AG09319 (cell line): ENCODE measurements around the gene RYR2.

Experiments
- DNase-seq: peaks from one replicate; pipeline ENCODE4 v3.0.0-alpha.2; 2010; ENCODE audit warnings: low read depth; ENCODE audit errors: extremely low read depth
- TF ChIP-seq, protein P1 (sequence below): IDR thresholded peaks from 2 replicates; pipeline ENCODE4 v1.5.1; 2011; ENCODE audit warnings: low read depth, mild to moderate bottlenecking, inconsistent platforms, low read length, moderate library complexity

The RYR2 gene

DNA sequence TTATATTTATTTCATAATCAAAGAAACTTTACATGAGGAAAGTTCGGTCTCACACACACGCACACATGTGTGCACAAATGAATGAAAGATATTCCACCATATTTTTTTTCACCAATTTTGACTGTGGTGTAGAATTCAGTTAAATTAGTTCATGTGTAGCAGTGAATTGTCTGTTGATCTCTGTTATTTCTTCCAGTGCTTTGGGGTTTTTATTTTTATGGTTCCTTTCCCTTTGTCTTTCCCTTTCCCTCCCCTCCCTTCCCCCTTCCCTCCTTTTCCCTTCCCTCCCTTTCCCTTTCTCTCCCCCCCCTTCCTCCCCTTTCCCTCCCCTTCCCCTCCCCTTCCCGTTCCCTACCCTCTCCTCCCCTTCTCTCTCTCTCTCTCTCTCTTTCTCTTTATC is 8.9 kb downstream of the RYR2 start:
- TF ChIP-seq, protein P1, sequence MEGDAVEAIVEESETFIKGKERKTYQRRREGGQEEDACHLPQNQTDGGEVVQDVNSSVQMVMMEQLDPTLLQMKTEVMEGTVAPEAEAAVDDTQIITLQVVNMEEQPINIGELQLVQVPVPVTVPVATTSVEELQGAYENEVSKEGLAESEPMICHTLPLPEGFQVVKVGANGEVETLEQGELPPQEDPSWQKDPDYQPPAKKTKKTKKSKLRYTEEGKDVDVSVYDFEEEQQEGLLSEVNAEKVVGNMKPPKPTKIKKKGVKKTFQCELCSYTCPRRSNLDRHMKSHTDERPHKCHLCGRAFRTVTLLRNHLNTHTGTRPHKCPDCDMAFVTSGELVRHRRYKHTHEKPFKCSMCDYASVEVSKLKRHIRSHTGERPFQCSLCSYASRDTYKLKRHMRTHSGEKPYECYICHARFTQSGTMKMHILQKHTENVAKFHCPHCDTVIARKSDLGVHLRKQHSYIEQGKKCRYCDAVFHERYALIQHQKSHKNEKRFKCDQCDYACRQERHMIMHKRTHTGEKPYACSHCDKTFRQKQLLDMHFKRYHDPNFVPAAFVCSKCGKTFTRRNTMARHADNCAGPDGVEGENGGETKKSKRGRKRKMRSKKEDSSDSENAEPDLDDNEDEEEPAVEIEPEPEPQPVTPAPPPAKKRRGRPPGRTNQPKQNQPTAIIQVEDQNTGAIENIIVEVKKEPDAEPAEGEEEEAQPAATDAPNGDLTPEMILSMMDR, result no peak
- DNase-seq, result no peak

DNA sequence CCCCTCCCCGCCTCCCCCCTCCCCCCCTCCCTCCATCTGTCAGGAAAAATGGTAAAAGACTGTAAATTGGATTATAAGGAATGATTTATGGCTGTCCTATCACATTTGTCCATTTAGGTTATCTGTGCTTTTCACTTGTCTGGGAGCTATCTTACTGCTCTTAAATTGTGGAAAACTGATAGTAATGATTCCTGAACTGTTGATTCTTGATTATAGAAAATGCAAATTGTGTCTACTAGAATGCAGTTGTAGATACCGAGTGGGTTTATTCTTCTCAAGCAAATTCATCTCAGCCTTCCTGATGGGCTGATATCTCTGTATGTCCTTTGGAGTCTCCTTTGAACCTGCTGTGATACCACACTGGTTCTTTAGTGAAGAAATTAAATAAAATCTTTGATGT is 12.3 kb downstream of the RYR2 start:
- TF ChIP-seq, protein P1, result no peak
- no peak for DNase-seq

DNA sequence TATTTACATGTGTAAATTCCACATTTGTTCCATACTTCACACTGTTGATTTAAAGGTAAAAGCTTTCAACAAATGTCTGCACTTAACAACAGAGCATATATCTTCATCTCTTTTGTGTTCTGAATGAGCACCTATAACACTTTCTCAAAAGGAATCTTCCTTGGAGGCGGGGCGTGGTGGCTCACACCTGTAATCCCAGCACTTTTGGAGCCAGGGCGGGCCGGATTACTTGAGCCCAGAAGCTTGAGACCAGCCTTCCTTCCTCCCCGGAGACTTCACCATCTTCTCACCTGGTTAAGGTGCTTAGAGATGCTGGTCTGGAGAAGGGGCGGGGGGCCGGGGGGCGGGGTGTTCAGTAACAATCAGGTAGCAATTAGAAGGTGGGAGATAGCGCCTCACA is 16.5 kb downstream of the RYR2 start:
- TF ChIP-seq, protein P1, result no peak
- DNase-seq, result no peak

DNA sequence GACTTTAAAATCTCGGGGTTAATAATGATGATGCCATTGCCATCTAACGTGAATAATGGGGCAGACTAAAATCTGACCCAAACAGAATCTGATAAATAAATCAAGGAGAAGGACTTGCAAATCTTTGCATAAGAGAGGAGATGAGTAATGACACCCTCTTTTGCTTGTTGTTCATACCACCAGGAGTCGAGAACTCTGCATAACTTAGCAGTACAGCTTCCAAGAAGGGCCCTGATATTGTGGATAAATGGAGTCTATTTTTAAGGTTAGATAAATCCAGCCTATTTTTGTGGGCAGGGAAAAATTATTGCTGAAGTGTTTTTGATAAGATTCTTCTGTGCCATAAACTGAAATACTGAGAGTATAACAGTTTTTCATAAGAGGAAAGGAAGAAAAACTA is 17.3 kb downstream of the RYR2 start:
- TF ChIP-seq, protein P1, result no peak
- DNase-seq, result no peak

DNA sequence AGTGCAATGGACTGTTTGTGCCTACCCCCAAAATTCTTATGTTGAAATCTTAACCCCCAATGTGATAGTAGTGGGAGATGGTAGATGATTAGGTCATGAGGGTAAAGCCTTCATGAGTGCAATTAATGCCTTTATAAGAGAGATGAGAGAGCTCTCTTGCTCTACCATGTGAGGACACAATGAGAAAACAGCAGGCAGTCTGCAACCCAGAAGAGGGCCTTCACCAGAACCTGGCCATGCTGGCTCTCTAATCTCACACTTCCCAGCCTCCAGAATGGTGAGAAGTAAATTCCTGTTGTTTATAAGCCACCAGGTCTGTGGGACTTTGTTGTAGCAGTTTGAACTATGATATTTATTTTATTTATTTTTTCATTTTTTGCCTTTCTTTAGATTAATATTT is 21.0 kb downstream of the RYR2 start:
- no peak for DNase-seq
- TF ChIP-seq, protein P1, result no peak

DNA sequence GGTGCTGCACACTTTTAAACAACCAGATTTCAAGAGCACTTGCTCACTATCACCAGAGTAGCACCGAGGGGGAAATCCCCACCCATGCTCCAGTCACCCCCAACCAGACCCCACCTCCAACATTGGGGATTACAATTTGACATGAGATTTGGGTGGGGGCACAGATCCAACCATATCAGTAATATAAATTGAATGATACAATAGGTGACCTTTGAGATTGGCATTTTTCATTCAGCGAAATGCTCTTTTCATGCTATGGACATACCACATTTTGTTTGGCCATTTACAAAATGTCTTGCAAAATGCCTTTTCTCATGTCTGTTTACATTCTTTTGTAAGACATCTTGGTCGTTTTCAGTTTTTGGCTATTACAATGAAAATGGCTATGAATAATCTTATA is 23.9 kb downstream of the RYR2 start:
- DNase-seq, result no peak
- TF ChIP-seq, protein P1, result no peak

DNA sequence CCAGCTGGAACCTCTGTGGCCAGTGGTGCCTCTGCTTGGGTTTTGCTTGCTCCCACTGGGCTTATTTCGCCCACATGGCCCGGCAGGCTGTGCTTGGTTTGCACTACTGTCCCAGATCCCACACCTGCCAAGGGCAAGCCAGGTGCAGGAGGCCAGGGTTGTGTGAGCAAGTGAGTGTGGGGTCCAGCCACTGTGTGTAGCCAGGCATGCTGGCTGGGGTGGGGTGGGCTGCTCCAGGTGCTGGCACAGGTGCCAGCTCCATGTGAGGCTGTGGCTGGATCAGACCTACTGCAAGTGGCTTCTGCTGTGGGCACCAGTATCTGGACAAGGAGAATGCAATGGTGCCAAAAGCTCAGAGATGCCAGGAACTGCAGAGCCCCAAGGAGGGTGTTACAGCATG is 28.5 kb downstream of the RYR2 start:
- no peak for DNase-seq
- TF ChIP-seq, protein P1, result no peak
